ENCODE results near the gene TPST2. TPM values are rescaled to one million over a fixed set of nuclear protein-coding genes. Genes with fewer than 3 reads are reported as not detected.
A peak's percentile ranks its signal among the peaks of the same experiment; 100 is the strongest.

Gene TPST2
- total RNA-seq, 1 donor from 2014 or later = 14.2 TPM

DNA sequence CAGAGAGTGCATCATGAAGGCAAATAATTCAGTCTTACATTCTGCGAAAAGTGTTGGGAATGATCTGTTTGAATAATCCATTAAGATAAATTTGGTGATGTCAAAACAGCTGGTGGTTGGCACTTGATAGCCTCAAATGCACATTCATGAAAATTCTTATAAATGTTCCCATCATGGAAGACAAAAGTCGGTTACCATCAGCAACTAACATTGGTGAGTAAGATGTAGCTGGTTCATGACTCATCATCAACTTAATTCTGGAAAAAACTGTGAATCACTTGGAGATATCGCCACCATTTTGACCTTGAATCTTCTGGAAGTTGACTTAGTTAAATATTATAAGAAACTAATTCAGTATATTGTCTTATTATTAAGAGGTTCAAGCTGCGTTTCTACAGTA lies 16.7 kb upstream of the TPST2 start:
- no peaks in the 10 kb centered on the region for H3K36me3 Mint-ChIP-seq (ENCODE audit: low read depth)
- intact Hi-C loops (cut with micrococcal nuclease) = no loop called here
- peaks cover 4% of the 10 kb centered on the region for H3K27me3 Mint-ChIP-seq (ENCODE audit: low read depth)
- H3K9me3 Mint-ChIP-seq = no peaks in the 10 kb centered on the region
- peaks cover 24% of the 10 kb centered on the region for H3K4me1 Mint-ChIP-seq (ENCODE audit: low read depth)
- no peak overlapping the region for H3K4me3 Mint-ChIP-seq (ENCODE audit: low read depth)
- H3K27ac Mint-ChIP-seq = no peak overlapping the region
- DNase-seq (ENCODE audit: low spot score) = no peak

DNA sequence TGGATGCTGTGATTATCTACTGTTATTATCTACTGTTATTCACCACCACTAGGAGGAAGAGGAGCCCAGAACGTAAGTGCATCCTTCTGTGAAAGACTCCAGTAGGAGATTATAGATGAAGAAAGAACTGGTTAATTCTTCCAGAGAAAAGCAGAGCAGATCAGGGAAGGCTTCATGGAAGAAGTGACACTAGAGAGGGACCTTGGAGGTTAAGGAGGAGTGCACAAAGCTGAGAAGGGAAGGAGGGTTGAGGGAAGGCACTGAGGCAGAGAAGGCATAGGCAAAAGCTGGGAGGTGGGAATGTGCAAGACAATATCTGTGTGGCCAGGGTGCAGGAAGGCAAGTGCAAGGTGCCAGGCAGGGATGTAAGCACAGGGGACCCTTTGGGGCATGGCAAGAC lies 14.4 kb upstream of the TPST2 start:
- H3K4me1 Mint-ChIP-seq (ENCODE audit: low read depth) = peaks cover 9% of the 10 kb centered on the region
- no peak overlapping the region for H3K4me3 Mint-ChIP-seq (ENCODE audit: low read depth)
- no peaks in the 10 kb centered on the region for H3K9me3 Mint-ChIP-seq
- H3K27me3 Mint-ChIP-seq (ENCODE audit: low read depth) = peaks cover 4% of the 10 kb centered on the region
- no peak overlapping the region for H3K27ac Mint-ChIP-seq
- no peak for DNase-seq (ENCODE audit: low spot score)
- intact Hi-C loops (cut with micrococcal nuclease) = no loop called here
- no peaks in the 10 kb centered on the region for H3K36me3 Mint-ChIP-seq (ENCODE audit: low read depth)

DNA sequence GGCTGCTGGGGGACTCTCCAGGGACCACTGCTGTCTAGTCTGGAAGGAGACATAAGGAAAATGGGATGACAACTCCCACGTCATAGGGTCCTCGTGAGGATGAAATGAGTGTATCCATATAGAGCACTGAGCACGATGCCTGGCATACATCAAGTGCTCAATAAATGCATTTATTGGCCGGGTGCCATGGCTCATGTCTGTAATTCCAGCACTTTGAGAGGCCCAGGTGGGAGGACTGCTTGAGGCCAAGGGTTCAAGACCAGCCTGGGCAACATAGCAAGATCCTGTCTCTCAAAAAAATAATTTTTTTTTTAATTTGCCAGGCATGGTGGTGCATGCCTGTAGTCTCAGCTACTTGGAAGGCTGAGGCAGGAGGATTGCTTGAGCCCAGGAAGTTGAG lies 12.2 kb upstream of the TPST2 start:
- intact Hi-C loops (cut with micrococcal nuclease) = no loop called here
- no peak for DNase-seq (ENCODE audit: low spot score)
- peaks cover 9% of the 10 kb centered on the region for H3K27me3 Mint-ChIP-seq (ENCODE audit: low read depth)
- no peak overlapping the region for H3K4me3 Mint-ChIP-seq (ENCODE audit: low read depth)
- H3K27ac Mint-ChIP-seq = no peak overlapping the region
- no peaks in the 10 kb centered on the region for H3K36me3 Mint-ChIP-seq (ENCODE audit: low read depth)
- H3K9me3 Mint-ChIP-seq = no peaks in the 10 kb centered on the region
- peaks cover 3% of the 10 kb centered on the region for H3K4me1 Mint-ChIP-seq (ENCODE audit: low read depth)

DNA sequence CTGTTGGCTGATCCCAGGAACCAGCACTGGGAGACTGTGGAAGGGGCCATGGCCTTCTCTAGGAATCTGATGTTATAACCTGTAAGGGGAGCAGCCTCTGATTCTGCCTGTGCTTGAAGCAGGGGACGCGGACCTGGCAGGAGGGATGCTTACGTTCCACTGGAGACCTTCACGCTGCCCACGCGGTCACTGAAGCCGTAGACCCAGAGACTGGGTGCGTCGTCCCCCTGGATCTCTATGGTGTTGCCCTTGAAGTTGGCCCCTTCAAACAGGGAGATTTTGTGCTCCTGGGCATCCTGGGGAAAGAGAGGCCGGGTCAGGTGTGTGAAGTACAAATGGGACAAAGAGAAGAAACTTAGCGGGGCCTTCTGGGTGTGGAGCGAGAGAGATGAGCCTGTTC lies 11.8 kb upstream of the TPST2 start:
- H3K9me3 Mint-ChIP-seq = no peaks in the 10 kb centered on the region

DNA sequence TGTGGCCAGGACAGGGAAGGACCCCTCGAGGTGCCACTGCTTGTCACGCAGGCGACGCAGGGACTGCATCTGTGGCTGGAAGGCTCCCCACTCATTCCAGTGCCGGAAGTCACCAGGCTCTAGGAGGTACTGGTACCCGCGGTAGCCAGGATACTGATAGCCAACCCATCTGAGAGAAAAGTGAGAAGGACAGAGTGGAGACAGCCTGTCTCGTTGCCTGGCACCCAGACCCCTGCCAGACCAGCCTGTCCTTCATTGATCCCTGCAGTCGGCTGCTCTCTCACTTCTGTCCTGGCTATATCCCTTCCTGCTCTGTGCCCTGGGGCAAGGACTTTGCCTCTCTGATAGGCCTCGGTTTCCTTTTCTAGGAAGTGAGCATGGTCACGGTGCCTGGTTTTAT lies 9.6 kb upstream of the TPST2 start:
- intact Hi-C loops (cut with micrococcal nuclease) = no loop called here

More for the DNA sequence above, 11.8 kb upstream of the TPST2 start:
- Mint-ChIP-seq H3K4me3 (ENCODE audit: low read depth) (no peak overlapping the region), H3K27ac (no peak overlapping the region), H3K36me3 (ENCODE audit: low read depth) (no peaks in the 10 kb centered on the region), H3K27me3 (ENCODE audit: low read depth) (peaks cover 12% of the 10 kb centered on the region), H3K4me1 (ENCODE audit: low read depth) (peaks cover 3% of the 10 kb centered on the region)
- DNase-seq (ENCODE audit: low spot score) = no peak
- intact Hi-C loops (cut with micrococcal nuclease) = no loop called here

DNA sequence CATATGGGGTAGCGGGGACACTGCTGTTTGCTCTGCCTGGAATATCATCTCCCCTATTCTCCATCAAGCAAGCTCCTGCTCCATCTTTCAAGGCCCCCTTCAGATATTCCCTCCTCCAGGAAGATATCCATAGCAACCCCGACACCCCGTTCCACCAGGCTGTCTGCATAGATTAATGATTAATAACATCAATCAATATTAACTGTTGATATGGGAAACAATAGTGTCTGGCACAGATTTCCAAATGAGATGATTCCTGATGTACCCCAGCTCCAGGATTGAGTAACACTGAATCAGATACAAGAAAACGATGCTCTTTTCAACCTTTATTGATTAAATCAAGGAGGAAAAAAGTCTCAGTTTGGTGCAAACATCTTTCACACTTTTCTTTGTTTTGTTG lies 7.5 kb upstream of the TPST2 start:
- Mint-ChIP-seq H3K27ac (no peak overlapping the region), H3K36me3 (ENCODE audit: low read depth) (no peaks in the 10 kb centered on the region), H3K4me3 (ENCODE audit: low read depth) (no peak overlapping the region), H3K27me3 (ENCODE audit: low read depth) (peaks cover 15% of the 10 kb centered on the region), H3K4me1 (ENCODE audit: low read depth) (peaks cover 16% of the 10 kb centered on the region), H3K9me3 (no peaks in the 10 kb centered on the region)
- intact Hi-C loops (cut with micrococcal nuclease) = no loop called here
- no peak for DNase-seq (ENCODE audit: low spot score)

More for the DNA sequence above, 9.6 kb upstream of the TPST2 start:
- Mint-ChIP-seq H3K36me3 (ENCODE audit: low read depth) (no peaks in the 10 kb centered on the region), H3K27ac (no peak overlapping the region), H3K9me3 (no peaks in the 10 kb centered on the region), H3K27me3 (ENCODE audit: low read depth) (peaks cover 15% of the 10 kb centered on the region), H3K4me3 (ENCODE audit: low read depth) (no peak overlapping the region), H3K4me1 (ENCODE audit: low read depth) (peaks cover 3% of the 10 kb centered on the region)
- no peak for DNase-seq (ENCODE audit: low spot score)

DNA sequence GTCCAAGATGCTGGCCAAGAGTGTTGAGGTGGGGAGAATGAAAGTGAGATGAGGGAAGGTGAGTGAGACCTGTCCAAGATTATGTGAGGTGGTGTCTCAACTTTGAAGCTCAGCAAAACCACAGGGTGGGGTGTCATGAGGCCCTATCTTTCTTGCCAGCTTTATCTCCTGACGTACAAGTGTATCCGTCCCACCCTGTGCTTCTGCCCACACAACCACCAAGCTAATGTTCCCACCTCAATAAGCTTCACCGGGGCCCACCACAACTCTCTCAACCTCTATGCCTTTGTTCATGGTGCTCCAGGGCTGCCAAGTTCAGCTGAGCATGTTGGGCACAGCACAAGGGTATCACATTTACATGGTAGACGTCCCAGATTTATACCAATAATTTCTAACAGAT lies 7.1 kb upstream of the TPST2 start:
- no peaks in the 10 kb centered on the region for H3K36me3 Mint-ChIP-seq (ENCODE audit: low read depth)
- peaks cover 15% of the 10 kb centered on the region for H3K27me3 Mint-ChIP-seq (ENCODE audit: low read depth)
- intact Hi-C loops (cut with micrococcal nuclease) = no loop called here
- H3K27ac Mint-ChIP-seq = no peak overlapping the region
- no peak for DNase-seq (ENCODE audit: low spot score)
- H3K4me3 Mint-ChIP-seq (ENCODE audit: low read depth) = no peak overlapping the region
- peaks cover 20% of the 10 kb centered on the region for H3K4me1 Mint-ChIP-seq (ENCODE audit: low read depth)
- H3K9me3 Mint-ChIP-seq = no peaks in the 10 kb centered on the region

DNA sequence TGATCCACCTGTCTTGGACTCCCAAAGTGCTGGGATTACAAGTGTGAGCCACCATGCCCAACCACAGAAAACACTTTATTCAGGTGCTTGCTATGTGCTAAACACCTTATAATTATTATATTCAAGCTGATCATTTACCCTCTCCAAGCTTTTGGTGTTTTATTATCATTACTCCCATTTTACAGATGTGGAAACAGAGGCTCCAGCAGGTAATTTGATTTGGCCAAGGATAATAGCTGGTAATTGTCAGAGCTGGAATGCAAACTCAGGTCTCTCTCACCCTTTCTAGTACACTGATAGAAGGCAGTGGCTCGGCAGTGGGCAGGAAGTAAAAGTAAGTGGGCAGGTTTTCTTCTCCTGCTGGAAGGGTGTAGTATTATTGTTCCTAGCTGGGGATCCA lies 3.8 kb upstream of the TPST2 start:
- peaks cover 13% of the 10 kb centered on the region for H3K27me3 Mint-ChIP-seq (ENCODE audit: low read depth)
- intact Hi-C loops (cut with micrococcal nuclease) = loop anchor here (5.0 kb wide), 2 partner anchors 79 to 81 kb away; partner anchors contain the start of gene TFIP11
- H3K27ac Mint-ChIP-seq = no peak overlapping the region
- peaks cover 37% of the 10 kb centered on the region for H3K4me1 Mint-ChIP-seq (ENCODE audit: low read depth)
- no peaks in the 10 kb centered on the region for H3K9me3 Mint-ChIP-seq
- no peak overlapping the region for H3K4me3 Mint-ChIP-seq (ENCODE audit: low read depth)
- no peaks in the 10 kb centered on the region for H3K36me3 Mint-ChIP-seq (ENCODE audit: low read depth)
- no peak for DNase-seq (ENCODE audit: low spot score)

DNA sequence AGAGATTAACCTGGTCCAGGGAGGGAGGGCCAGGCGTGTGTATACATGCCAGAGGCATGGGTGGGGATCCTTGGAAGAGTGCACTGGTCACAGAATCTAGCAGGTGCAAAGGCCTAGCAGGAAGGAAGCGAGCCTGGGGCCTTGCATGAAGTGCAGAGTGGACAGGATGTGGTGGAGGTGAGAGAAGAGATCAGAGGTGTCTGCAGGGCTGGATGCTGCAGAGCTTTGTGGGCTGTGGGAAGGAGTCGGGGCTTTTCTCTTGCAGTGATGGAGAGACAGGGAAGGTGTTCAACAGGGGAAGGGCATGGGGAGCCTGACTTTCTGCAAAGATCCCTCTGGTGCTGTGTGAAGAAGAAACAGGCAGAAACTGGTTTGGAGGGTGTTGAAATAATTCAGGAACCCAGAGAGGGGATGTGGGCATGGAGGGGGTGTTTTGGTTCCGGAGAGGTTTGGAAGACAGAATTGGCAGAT lies 2.5 kb upstream of the TPST2 start:
- Mint-ChIP-seq H3K4me3 (ENCODE audit: low read depth) (peak overlapping the region; percentile 19), H3K4me1 (ENCODE audit: low read depth) (peaks cover 43% of the 10 kb centered on the region), H3K9me3 (no peaks in the 10 kb centered on the region), H3K27ac (peak overlapping the region; percentile 29), H3K36me3 (ENCODE audit: low read depth) (peaks cover 9% of the 10 kb centered on the region), H3K27me3 (ENCODE audit: low read depth) (peaks cover 9% of the 10 kb centered on the region)
- peak; percentile 49 for DNase-seq (ENCODE audit: low spot score)
- intact Hi-C loops (cut with micrococcal nuclease) = loop anchor here (5.0 kb wide), 2 partner anchors 80 kb away; partner anchors contain the start of gene TFIP11

DNA sequence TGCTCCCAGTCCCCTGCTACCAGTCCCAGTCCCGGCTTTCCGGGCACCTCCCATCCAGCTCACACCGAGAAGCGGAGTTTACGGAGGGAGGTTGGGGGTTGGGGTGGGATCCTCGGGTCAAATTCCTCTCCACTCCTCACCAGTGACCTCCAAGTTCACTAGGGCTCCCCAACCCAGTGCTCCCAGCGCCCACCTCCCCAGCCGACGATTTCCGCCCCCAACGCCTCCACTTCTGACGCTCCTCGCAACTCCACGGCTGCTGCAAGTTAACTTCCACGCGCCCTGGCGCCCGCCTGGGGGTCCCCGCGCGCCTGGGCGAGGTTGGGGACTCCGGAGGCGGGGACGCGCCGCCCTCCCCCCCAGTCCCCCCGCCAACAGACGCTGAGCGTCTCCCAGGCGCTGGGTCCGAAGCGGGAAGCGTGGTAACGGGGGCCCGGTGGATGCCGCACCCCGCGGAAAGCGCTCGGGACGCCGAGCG lies 526 bp downstream of the TPST2 start:
- Mint-ChIP-seq H3K36me3 (ENCODE audit: low read depth) (peaks cover 9% of the 10 kb centered on the region), H3K27ac (no peak overlapping the region), H3K4me3 (ENCODE audit: low read depth) (peak overlapping the region; percentile 86), H3K4me1 (ENCODE audit: low read depth) (peaks cover 50% of the 10 kb centered on the region), H3K27me3 (ENCODE audit: low read depth) (no peaks in the 10 kb centered on the region), H3K9me3 (no peaks in the 10 kb centered on the region)
- intact Hi-C loops (cut with micrococcal nuclease) = no loop called here
- DNase-seq (ENCODE audit: low spot score) = no peak

DNA sequence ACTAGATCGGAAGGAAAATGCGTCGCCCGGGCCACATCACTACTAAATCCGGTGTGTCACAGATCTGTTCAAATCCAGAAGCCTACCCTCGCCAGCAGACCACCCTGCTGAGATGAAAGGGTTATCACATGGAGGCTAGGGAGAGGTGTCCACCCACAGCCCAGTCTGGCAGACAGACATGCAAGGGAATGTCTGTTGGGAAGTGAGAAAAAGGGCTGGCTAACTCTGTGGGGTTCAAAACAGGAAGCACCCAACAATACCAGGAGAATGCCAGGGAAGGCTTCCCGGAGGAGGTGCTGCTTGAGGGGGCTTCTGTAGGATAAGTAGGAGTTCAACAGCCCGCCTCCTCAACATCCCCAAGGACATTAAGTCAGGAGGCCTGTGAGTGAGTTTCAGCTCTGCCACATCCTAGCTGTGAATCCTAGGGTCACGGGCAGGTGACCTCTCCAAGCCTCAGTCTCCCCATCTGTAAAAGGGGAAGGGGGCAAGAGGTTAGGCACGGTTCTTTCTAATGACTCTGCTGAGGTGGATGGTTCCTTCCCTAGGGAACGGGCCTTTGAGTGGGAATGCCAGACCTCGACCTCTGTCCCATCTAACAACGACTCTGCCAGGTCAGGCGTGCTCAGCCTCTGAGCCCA lies 1.1 kb downstream of the TPST2 start:
- no peak for DNase-seq (ENCODE audit: low spot score)
- Mint-ChIP-seq H3K27ac (no peak overlapping the region), H3K9me3 (no peaks in the 10 kb centered on the region), H3K4me3 (ENCODE audit: low read depth) (peak overlapping the region; percentile 86), H3K27me3 (ENCODE audit: low read depth) (no peaks in the 10 kb centered on the region), H3K4me1 (ENCODE audit: low read depth) (peaks cover 47% of the 10 kb centered on the region), H3K36me3 (ENCODE audit: low read depth) (peaks cover 9% of the 10 kb centered on the region)
- intact Hi-C loops (cut with micrococcal nuclease) = no loop called here

DNA sequence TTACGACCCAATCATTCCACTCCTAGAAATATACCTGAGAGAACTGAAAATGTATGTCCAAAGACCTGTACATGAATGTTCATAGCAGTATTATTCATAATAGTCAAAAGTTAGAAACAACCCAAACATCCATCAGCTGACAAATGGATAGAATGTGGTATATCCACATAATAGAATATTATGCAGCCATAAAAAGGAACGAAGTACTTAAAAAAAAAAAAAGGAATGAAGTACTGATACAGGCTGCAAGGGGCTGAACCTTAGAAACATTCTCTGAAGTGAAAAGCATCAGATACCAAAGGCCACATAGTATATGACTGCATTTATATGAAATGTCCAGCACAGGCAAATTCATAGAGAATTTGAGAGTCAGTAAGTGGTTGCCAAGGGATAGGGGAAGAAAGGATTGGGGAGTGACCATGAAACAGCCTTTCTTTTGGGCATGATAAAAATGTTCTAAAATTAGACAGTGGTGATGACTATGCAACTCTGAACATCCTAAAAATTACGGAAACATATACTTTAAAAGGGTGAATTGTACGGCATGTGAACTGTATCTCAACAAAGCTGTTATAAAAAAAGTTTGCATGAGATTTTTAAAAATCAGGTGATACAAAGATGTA lies 1.8 kb downstream of the TPST2 start:
- H3K9me3 Mint-ChIP-seq = no peaks in the 10 kb centered on the region
- no peaks in the 10 kb centered on the region for H3K27me3 Mint-ChIP-seq (ENCODE audit: low read depth)
- intact Hi-C loops (cut with micrococcal nuclease) = no loop called here
- peaks cover 42% of the 10 kb centered on the region for H3K4me1 Mint-ChIP-seq (ENCODE audit: low read depth)
- H3K27ac Mint-ChIP-seq = no peak overlapping the region
- peaks cover 9% of the 10 kb centered on the region for H3K36me3 Mint-ChIP-seq (ENCODE audit: low read depth)
- DNase-seq (ENCODE audit: low spot score) = no peak
- H3K4me3 Mint-ChIP-seq (ENCODE audit: low read depth) = peak overlapping the region; percentile 86

DNA sequence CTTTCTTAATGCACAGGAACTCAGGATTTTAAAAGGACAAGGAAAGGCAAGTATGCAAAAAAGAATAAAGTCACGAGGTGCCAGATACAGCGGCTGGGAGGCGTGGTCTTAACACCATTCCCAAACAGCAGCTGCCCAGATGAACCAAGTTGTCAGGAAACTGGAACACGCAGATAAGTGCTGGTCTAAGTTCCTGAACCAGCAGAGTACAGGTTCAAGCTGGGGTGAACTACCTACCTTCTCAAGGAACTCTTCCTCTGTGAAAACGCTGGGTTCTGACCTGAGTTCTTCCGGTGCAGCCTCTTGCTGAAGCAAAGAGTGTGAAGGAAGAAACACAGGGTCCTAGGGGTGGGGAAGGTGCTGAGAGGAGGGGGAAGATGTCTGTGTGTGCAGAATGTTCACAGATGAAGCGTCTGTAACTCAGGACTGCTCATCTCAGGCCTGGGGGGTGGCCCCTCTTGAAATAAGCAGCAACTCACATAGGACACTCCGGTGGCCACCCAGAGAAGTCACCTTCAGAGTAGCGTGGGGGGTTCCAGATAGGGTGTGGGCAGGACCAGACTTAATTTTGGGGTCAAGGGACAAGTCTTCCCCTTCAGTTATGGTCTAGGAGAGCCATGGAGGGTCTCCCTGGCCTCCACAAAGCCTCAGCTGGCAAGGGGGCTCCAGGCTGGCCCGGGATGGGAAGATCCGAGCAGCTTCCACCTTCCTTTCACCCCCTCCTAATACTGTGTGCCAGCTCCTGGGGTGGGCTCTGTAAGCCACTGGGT lies 3.2 kb downstream of the TPST2 start:
- intact Hi-C loops (cut with micrococcal nuclease) = no loop called here
- Mint-ChIP-seq H3K4me1 (ENCODE audit: low read depth) (peaks cover 29% of the 10 kb centered on the region), H3K36me3 (ENCODE audit: low read depth) (peaks cover 14% of the 10 kb centered on the region), H3K27ac (no peak overlapping the region), H3K4me3 (ENCODE audit: low read depth) (no peak overlapping the region), H3K27me3 (ENCODE audit: low read depth) (no peaks in the 10 kb centered on the region), H3K9me3 (no peaks in the 10 kb centered on the region)
- DNase-seq (ENCODE audit: low spot score) = no peak

All from activated T-helper 2 cell treated with anti-CD3 and anti-CD28 coated beads, Interferon-gamma antibody, Interleukin-2, Interleukin-4, amounts not matched to agents 10 μg/mL and 5 μg/mL and 100 μg/mL, durations not matched to agents 14 hours and 24 hours and 36 hours (primary cell).